Vagina (tissue), 2 donors: ENCODE results near the gene QSOX1.

Experiments
- POLR2A ChIP-seq, 2 donors: fragments of 450-650 bp; IDR thresholded peaks; one replicate each; pipeline ENCODE4 v1.6.1; 2017; ENCODE audit warnings: antibody characterized with exemption in 2 of 2, mild to moderate bottlenecking in 2 of 2, moderate library complexity in 2 of 2
- POLR2AphosphoS5 ChIP-seq, 2 donors: sonication (generic); formaldehyde crosslinking; IDR thresholded peaks; one replicate each; pipeline ENCODE4 v1.9.0; 2017; ENCODE audit warnings: antibody characterized with exemption in 2 of 2, mild to moderate bottlenecking in 2 of 2, low read depth in 1 of 2; ENCODE audit not compliant: insufficient read depth in 1 of 2
- TF ChIP-seq, protein P1 (sequence below), 3 experiments: fragments of 450-650 bp in 2 of 3; fragments of 200-600 bp in 1 of 3; sonication (generic) in 1 of 3; IDR thresholded peaks; one replicate each; pipeline ENCODE4 v1.5.1; 2017 to 2019; ENCODE audit warnings: antibody characterized with exemption in 3 of 3, mild to moderate bottlenecking in 2 of 3, moderate library complexity in 2 of 3

DNA sequence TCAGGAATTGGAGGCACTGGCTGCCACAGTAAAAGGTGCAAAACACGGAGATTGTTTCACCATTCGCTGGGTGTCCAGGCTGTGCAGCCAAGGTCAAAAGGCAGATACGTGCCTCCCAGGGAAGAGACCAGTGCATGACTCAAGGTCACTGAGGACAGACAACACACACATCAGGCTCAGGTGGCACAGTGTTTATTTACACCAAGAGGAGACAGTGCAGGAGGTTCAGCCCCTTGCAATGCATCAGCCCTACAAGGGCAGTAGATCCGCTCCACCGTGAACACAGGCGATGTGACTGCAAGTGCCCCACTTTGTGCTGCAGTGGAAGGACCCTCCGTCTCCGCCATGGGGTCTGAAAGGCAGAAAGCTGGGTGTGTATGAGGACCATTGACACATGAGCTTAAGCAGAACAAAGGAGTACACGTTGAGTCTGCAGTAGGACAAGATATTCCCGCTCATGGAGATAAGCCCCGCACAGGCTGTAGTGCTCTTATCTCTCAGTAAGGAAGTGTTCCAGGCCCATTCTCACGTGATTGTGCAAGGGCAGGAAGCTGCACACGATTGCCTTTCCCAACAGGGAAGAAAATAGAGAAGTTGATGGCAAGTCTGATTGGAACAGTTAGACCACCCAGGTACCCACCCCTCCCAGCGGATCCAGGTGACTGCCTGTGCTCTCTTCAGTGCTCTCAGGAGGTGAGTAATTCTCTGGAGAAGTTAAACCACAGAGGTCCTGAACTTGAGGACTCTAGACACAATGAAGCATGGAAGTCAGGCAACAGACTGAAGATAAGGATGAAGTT lies 37.5 kb upstream of the QSOX1 start:
- TF ChIP-seq, protein P1, sequence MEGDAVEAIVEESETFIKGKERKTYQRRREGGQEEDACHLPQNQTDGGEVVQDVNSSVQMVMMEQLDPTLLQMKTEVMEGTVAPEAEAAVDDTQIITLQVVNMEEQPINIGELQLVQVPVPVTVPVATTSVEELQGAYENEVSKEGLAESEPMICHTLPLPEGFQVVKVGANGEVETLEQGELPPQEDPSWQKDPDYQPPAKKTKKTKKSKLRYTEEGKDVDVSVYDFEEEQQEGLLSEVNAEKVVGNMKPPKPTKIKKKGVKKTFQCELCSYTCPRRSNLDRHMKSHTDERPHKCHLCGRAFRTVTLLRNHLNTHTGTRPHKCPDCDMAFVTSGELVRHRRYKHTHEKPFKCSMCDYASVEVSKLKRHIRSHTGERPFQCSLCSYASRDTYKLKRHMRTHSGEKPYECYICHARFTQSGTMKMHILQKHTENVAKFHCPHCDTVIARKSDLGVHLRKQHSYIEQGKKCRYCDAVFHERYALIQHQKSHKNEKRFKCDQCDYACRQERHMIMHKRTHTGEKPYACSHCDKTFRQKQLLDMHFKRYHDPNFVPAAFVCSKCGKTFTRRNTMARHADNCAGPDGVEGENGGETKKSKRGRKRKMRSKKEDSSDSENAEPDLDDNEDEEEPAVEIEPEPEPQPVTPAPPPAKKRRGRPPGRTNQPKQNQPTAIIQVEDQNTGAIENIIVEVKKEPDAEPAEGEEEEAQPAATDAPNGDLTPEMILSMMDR (IDR thresholded peaks at IDR 0.05), result no peak
- no peak for TF ChIP-seq POLR2A (IDR thresholded peaks at IDR 0.05)
- no peak for TF ChIP-seq POLR2AphosphoS5 (IDR thresholded peaks at IDR 0.05; ENCODE audit: insufficient read depth in 1 of 2, low read depth in 1 of 2)
